Measurements from ENCODE around the gene FBXO28.

GRCh38 chr1:224198572-224198971 is 84.7 kb downstream of the FBXO28 start:
- no peak for TF ChIP-seq CTCF (IDR thresholded peaks at IDR 0.05)
- no peak for TF ChIP-seq POLR2A (IDR thresholded peaks at IDR 0.05)
